TTC549 (cell line): ENCODE data around the gene BET1L.
"Not testable (repeated sequence)": the region's sequence is repeated elsewhere in the genome, so short reads cannot be mapped to it uniquely, and the experiment has no call there.

ENCODE experiments used
- FAIRE-seq: peaks from 2 replicates; lab custom pipeline; 2012; peaks lifted over from hg19 to GRCh38; lab: Jason Lieb, UNC

The BET1L gene

GRCh38 chr11:227824-228379 lies 20.7 kb upstream of the BET1L start:
- FAIRE-seq = no peak

DNA sequence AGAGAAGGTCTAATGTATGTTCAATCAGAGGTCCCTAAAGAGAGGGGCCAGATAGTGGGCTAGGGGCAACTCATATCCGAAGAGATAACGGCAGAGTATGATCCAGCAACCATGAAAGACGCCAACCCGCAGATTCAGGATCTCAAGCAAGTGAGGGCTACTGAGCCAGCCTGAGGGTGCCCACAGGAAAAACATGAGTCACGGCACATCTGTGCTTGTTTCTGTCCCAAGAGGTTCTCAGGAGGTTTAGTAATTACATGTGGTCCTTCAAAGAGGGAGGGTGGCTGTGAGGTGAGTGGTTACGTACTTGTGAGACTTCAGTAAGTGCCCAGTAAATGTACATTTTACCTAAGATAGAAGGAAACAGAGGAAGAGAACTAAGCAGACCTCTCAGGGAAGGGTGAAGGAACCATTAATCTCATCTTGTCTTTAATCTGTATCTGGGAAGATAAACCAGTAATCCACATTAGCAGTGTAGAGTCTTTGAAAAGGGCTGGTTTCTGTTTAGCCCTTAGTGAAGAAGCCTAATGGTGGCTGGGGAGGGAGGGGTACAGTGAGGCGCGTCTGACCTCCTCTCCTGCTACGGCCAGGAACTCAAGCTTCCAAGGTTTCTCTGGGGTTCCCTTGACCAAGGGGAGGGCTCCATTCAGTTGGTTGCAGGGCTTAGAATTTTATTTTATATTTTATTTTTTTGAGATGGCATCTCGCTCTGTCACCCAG lies 18.7 kb upstream of the BET1L start:
- FAIRE-seq = no peak

GRCh38 chr11:224424-224823 lies 17.2 kb upstream of the BET1L start:
- no peak for FAIRE-seq

DNA sequence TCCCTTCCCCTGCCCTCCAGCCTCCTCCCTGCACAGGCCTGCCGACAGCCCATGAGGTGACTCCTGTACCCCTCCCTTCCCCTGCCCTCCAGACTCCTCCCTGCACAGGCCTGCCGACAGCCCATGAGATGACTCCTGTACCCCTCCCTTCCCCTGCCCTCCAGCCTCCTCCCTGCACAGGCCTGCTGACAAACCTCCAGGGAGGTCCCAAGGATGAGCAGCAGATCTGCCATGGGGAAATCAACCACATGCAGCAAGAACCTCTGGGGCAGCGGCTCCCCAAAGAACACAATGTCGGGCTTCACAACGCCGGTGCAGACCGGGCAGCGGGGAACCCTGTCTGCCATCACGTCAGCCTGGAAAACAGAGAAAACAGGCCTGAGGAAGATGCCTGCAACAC lies 16.7 kb upstream of the BET1L start:
- FAIRE-seq = no peak

- FAIRE-seq = no peak
Measured at GRCh38 chr11:223026-223789, 16.0 kb upstream of the BET1L start.

DNA sequence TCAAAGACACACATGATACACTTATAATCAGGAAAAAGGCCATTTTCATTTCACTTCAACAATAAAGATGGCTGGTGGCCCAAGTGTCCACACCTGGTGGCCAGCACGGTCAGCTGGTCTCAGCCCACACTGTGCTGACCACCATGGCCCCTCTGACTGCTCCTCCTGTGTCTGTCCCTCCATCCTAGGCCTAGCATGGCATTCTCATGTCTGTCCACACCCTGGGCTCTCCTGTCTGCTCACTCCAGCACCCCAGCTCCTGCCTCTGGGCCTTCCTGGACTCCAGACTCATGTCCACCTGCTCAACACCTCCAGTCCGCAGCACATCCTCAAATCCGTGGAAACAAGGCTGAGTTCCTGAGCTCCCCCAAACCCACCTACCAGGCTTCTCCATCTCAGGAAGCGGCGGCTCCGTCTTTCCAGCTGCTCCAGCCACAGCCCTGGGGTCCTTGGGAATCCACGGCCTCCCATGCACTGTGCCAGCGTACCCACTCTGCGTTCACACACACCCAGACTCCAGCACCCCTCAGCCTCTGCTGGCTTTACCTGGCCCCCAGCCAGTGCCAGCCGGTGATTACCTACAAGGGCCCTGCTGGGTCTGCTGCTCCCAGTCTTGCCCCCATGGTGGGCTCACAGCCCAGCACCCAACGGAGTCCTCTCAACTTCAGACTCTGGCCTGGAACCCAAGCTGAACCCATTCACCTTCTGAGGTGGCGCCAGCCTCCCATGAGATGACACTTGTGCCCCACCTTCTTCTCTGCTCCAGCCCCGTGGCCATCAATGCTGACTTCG lies 15.0 kb upstream of the BET1L start:
- FAIRE-seq = no peak

DNA sequence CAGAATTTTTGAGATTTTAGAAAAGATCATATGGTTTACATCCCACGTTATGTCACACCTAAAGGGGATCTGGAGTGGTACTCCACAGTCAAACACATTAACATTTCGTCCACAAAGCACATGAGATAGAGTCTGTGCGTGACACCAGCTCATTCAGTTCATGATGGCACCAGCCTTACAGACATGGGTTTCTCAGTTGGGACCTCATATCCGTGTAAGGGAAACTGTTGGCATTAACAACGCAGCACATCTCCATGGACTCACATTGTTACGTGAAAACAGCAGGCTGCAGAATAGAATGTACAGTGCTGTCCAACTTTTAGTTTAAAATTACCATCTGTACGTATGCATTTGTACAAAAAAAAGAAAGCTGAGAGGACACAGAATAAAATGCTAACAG lies 14.3 kb upstream of the BET1L start:
- FAIRE-seq = no peak

DNA sequence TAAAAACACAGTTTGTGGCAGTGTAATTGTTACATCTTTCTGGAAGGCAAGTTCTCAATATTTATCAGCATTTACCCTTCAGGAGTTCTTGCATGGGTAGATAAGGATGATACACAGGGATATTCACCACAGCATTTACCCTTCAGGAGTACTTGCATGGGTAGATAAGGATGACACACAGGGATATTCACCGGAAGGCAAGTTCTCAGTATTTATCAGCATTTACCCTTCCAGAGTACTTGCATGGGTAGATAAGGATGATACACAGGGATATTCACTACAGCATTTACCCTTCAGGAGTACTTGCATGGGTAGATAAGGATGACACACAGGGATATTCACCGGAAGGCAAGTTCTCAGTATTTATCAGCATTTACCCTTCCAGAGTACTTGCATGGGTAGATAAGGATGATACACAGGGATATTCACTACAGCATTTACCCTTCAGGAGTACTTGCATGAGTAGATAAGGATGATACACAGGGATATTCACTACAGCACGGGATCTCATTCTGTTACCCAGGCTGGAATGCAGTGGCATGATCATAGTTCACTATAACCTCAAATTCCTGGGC lies 13.5 kb upstream of the BET1L start:
- not testable (repeated sequence) for FAIRE-seq

DNA sequence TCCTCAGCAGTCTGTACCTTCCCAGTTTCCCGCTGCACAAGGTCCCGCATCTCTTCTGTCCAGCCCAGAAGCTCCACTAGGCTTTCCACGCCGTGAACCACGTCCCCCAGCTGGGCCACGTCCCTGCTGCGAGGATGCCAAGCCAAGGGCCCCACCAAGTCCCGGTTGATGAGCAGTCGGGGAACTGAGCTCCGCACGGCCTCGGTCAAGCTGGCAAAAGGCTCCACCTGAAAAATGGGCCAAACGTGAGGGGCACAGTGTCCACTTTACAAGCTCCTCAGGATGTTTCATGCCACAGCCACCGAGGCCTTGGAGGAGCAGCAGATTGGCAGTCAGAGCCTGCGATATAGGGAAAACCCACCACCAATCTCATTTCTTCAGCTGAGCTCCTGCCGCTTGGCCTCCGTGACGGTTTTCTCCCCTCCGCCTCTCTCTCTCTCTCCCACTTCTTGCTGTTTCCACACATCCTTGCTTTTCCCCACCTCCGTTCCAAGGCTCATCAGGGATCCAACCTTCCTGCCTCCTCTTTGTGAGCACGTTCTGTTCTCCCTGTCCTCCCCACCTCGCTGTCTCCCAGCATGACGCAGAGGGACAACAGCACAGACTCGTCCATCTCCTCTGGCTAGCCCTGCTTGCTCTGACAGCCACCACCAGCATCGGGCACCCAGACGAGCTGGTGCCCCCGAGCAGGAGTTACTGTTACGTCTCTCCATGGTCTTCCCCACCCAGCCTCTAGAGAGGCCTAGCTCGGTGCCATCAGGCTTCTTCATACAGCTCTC lies 11.8 kb upstream of the BET1L start:
- no peak for FAIRE-seq

DNA sequence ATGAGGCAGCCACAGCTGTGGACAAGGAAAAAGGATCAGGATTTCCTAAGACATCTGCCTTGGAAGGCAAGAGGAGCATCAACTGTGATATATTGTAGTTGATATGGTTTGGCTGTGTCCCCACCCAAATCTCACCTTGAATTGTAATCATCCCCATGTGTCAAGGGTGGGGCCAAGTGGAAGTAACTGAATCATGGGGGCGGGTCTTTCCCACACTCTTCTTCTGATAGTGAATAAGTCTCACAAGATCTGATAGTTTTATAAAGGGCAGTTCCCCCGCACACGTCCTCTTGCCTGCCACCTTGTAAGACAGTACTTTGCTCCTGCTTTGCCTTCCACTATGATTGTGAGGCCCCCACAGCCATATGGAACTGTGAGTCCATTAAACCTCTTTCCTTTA lies 10.5 kb upstream of the BET1L start:
- no peak for FAIRE-seq

- FAIRE-seq = no peak
Measured at GRCh38 chr11:216081-216974, 9.1 kb upstream of the BET1L start.

DNA sequence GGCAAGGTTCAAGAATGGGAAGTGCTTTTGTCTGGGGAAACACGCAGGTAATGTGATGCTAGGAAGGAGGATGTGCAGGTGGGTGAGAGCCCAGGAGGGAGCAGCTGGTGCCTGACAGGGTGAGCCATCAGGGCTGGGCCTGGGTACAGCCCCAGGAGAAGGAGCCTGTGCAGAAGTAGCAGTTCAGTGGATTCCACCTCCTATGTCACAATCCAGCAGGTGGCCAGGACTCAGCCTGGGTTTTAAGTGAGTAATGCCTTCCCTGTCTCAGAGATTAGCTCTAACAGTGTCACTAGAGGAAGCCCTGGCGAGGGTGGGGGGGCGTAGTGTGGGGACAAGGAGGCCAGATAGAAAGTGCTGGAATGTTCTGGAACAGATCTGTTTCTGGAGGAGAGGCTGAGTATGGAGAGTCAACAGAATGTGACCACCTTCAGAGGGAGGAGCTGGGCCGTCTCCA lies 8.4 kb upstream of the BET1L start:
- no peak for FAIRE-seq

DNA sequence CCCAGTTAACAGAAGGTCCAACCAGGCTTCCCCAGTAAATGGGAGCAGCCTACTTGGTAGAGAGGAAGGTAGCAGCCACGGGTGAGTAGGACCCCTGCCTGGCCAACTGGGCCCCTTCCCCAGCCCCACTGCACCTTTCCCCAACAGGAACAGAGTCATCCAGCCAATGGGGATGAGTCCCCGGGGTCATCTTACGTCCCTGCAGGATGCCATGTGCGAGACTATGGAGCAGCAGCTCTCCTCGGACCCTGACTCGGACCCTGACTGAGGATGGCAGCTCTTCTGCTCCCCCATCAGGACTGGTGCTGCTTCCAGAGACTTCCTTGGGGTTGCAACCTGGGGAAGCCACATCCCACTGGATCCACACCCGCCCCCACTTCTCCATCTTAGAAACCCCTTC lies 6.9 kb upstream of the BET1L start:
- FAIRE-seq = no peak

- FAIRE-seq = no peak
Measured at GRCh38 chr11:213111-213510, 5.9 kb upstream of the BET1L start.

DNA sequence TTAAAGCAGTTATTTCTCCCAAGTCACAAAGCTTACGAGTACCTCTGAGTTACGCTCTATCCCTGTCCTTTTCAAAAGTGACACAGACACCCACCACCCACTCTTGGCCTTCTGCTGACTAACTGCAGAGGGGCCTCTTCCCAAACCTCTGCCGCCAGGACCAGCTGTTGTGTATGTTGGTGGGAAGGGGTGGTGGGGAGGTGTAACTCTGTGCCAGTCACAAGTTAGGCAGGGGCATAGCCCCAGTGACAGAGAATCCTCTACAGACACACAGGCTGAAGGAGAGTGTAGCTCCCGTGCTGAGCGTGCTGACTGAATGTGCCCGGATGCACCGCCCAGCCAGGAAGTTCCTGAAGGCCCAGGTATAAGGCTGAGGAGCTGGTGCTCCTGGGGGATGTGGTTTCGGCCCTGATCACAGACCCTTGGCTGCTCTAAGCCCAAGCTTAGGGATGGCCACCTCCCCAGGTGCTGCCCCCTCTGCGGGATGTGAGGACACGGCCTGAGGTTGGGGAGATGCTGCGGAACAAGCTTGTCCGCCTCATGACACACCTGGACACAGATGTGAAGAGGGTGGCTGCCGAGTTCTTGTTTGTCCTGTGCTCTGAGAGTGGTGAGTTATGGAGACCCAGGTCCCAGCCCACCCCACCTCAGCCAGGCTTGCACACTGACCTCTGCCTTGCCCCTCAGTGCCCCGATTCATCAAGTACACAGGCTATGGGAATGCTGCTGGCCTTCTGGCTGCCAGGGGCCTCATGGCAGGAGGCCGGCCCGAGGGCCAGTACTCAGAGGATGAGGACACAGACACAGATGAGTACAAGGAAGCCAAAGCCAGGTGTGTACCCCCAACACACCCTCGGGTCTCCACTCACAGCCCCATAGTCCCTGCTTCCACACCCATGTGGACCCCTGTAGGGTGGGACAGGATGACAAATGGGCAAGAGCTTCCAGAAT lies 5.2 kb upstream of the BET1L start:
- FAIRE-seq = no peak

DNA sequence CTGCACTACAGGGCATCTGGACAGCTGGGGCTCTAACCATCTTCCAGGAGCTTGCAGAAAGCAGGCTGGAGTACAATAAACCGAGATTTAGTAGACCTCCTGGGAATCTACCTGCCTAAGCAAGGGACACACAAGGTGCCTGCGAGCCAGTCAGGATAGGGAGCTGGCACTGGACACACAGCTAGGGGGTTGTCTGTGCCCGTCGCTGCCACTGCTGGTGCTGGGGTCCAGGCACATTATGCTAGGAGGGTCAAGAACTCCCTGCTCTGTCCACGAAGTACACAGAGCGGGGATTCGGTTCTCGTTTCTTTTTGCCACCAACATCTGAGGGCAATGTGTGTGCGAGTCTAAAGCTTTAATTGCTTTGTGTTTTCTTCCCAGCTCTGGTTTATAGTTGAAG lies 4.5 kb upstream of the BET1L start:
- FAIRE-seq = no peak

- FAIRE-seq = no peak
Measured at GRCh38 chr11:211295-211694, 4.1 kb upstream of the BET1L start.

GRCh38 chr11:210803-211180 lies 3.6 kb upstream of the BET1L start:
- no peak for FAIRE-seq

GRCh38 chr11:210122-210802 lies 3.1 kb upstream of the BET1L start:
- no peak for FAIRE-seq
